Measurements from ENCODE around the gene MAD1L1.

MAD1L1 gene

GRCh38 chr7:1987591-1988532, 244.9 kb downstream of the MAD1L1 start (continued):
- no peak for TF ChIP-seq ZNF488 (tag by site-specific recombination; IDR thresholded peaks at IDR 0.05)
- no peak for TF ChIP-seq SP3 (tag by site-specific recombination; IDR thresholded peaks at IDR 0.05)
- TF ChIP-seq PRDM2 (tag by site-specific recombination; IDR thresholded peaks at IDR 0.05; ENCODE audit: borderline replicate concordance) = no peak
- TF ChIP-seq ZNF23 (tag by site-specific recombination; IDR thresholded peaks at IDR 0.05; ENCODE audit: borderline replicate concordance) = no peak
- no peak for TF ChIP-seq BCL11A (tag by site-specific recombination; IDR thresholded peaks at IDR 0.05; ENCODE audit: low read depth)
- TF ChIP-seq ZNF785 (tag by site-specific recombination; IDR thresholded peaks at IDR 0.05) = no peak
- TF ChIP-seq ZNF266 (tag by site-specific recombination; IDR thresholded peaks at IDR 0.05; ENCODE audit: low read depth) = no peak

- POLR2A ChIA-PET = no interaction called here
- CTCF ChIA-PET = no interaction called here
- no peak for TF ChIP-seq ZFP3 (tag by site-specific recombination; IDR thresholded peaks at IDR 0.05; ENCODE audit: low read depth)
- TF ChIP-seq SP3 (tag by site-specific recombination; IDR thresholded peaks at IDR 0.05) = no peak
- TF ChIP-seq ZNF202 (tag by site-specific recombination; IDR thresholded peaks at IDR 0.05; ENCODE audit: borderline replicate concordance) = no peak
- no peak for TF ChIP-seq GLIS1 (tag by site-specific recombination; IDR thresholded peaks at IDR 0.05)
- no peak for TF ChIP-seq HIC1 (tag by site-specific recombination; IDR thresholded peaks at IDR 0.05)
- no peak for TF ChIP-seq ZNF776 (tag by site-specific recombination; IDR thresholded peaks at IDR 0.05; ENCODE audit: borderline replicate concordance)
- no peak for TF ChIP-seq YY2 (tag by site-specific recombination; IDR thresholded peaks at IDR 0.05)
- no peak for TF ChIP-seq ZBTB11 (tag by site-specific recombination; conservative IDR thresholded peaks at IDR 0.05; ENCODE audit: low read depth)
- no peak for TF ChIP-seq KLF8 (tag by site-specific recombination; IDR thresholded peaks at IDR 0.05)
- TF ChIP-seq ZNF37A (tag by site-specific recombination; IDR thresholded peaks at IDR 0.05) = no peak
- TF ChIP-seq ZNF777 (tag by site-specific recombination; IDR thresholded peaks at IDR 0.05; ENCODE audit: borderline replicate concordance) = no peak
- TF ChIP-seq ZNF701 (tag by site-specific recombination; IDR thresholded peaks at IDR 0.05) = no peak
- TF ChIP-seq ZNF548 (tag by site-specific recombination; IDR thresholded peaks at IDR 0.05) = no peak
- TF ChIP-seq ZNF10 (tag by site-specific recombination; IDR thresholded peaks at IDR 0.05) = no peak
- no peak for TF ChIP-seq ZBTB8A (tag by site-specific recombination; IDR thresholded peaks at IDR 0.05)
- no peak for TF ChIP-seq ZNF121 (tag by site-specific recombination; IDR thresholded peaks at IDR 0.05)
- no peak for TF ChIP-seq GFI1B (tag by site-specific recombination; IDR thresholded peaks at IDR 0.05)
- no peak for TF ChIP-seq ZNF623 (tag by site-specific recombination; IDR thresholded peaks at IDR 0.05)
Measured at GRCh38 chr7:1987084-1987535, 245.6 kb downstream of the MAD1L1 start.

More at GRCh38 chr7:1987084-1987535, 245.6 kb downstream of the MAD1L1 start:
- no peaks in the 10 kb centered on the region for H3K4me1 ChIP-seq (ENCODE audit: control insufficient read depth, insufficient read depth, low read length)
- H3K9me3 ChIP-seq (ENCODE audit: control insufficient read depth, insufficient read depth, low read depth, low read length) = no peaks in the 10 kb centered on the region
- H3K4me3 ChIP-seq (ENCODE audit: low read depth, low read length) = no peak overlapping the region
- no peak overlapping the region for H3K27ac ChIP-seq (ENCODE audit: extremely low read depth, low read depth, low read length)
- H3K36me3 ChIP-seq (ENCODE audit: control insufficient read depth in 2 of 2, insufficient read depth in 1 of 2, low read length in 2 of 2) = no peaks in the 10 kb centered on the region

All from HEK293 (cell line).